NCI-H524 (cell line): Measurements from ENCODE around the gene ZNF598.
"Not testable (repeated sequence)": the region's sequence is repeated elsewhere in the genome, so short reads cannot be mapped to it uniquely, and the experiment has no call there.

Experiments used
- DNase-seq, 2 experiments: peaks; one replicate each; lab custom pipeline; 2025; lab: John Stamatoyannopoulos, UW

The ZNF598 gene

GRCh38 chr16:2027024-2028010, 17.7 kb upstream of the ZNF598 start:
- peak in 1 of 2 experiments; percentile 42 for DNase-seq

GRCh38 chr16:2026461-2027023, 16.9 kb upstream of the ZNF598 start, which contains the start of gene NHERF2:
Gene NHERF2 (plus strand): TSS chr16:2026902. CDS start chr16:2027006, 104 bp downstream.
- peak in 1 of 2 experiments; percentile 28 for DNase-seq

GRCh38 chr16:2025878-2026460, 16.3 kb upstream of the ZNF598 start:
- DNase-seq = no peak

- DNase-seq = no peak
Measured at GRCh38 chr16:2025251-2025650, 15.6 kb upstream of the ZNF598 start.

- DNase-seq = no peak
Measured at GRCh38 chr16:2024032-2024420, 14.4 kb upstream of the ZNF598 start.

GRCh38 chr16:2023092-2024031, 13.7 kb upstream of the ZNF598 start:
- peak; percentile 65 to 94 for DNase-seq

GRCh38 chr16:2022723-2023091, 13.1 kb upstream of the ZNF598 start:
- DNase-seq = no peak

GRCh38 chr16:2019921-2020831, 10.6 kb upstream of the ZNF598 start:
- DNase-seq = peak; percentile 45 to 72

- DNase-seq = peak; percentile 91 to 95
Measured at GRCh38 chr16:2019518-2019920, 9.9 kb upstream of the ZNF598 start, which contains the start of gene NPW. Gene NPW (plus strand): TSS chr16:2019785.

GRCh38 chr16:2016407-2016922, 6.8 kb upstream of the ZNF598 start:
- DNase-seq = peak; percentile 45 to 82

- no peak for DNase-seq
Measured at GRCh38 chr16:2015947-2016208, 6.3 kb upstream of the ZNF598 start.

- peak; percentile 62 to 79 for DNase-seq
Measured at GRCh38 chr16:2015117-2015946, 5.7 kb upstream of the ZNF598 start.

- DNase-seq = no peak
Measured at GRCh38 chr16:2013527-2013926, 3.9 kb upstream of the ZNF598 start.

GRCh38 chr16:2011726-2012125, 2.1 kb upstream of the ZNF598 start:
- DNase-seq = not testable (repeated sequence)

GRCh38 chr16:2009164-2009711, 383 bp downstream of the ZNF598 start:
- DNase-seq = no peak

GRCh38 chr16:2008631-2009163, 924 bp downstream of the ZNF598 start:
- no peak for DNase-seq

GRCh38 chr16:2008009-2008526, 1.6 kb downstream of the ZNF598 start:
- DNase-seq = no peak

- DNase-seq = no peak
Measured at GRCh38 chr16:2007081-2007836, 2.4 kb downstream of the ZNF598 start.
